Measurements from ENCODE around the gene RNPS1.

The RNPS1 gene

GRCh38 chr16:2210386-2211365 is 57.2 kb downstream of the RNPS1 start, which contains the start of gene BRICD5:
BRICD5 (minus strand) TSS chr16:2210863; CDS start chr16:2210833, 30 bp downstream.
- DNase-seq = no peak

GRCh38 chr16:2210009-2210332 is 58.0 kb downstream of the RNPS1 start:
- DNase-seq = no peak

- DNase-seq = no peak
These were observed 58.5 kb downstream of the RNPS1 start for GRCh38 chr16:2209258-2210008.

GRCh38 chr16:2208772-2209171 is 59.2 kb downstream of the RNPS1 start:
- DNase-seq = no peak

GRCh38 chr16:2208308-2208707 is 59.6 kb downstream of the RNPS1 start:
- DNase-seq = no peak

DNA sequence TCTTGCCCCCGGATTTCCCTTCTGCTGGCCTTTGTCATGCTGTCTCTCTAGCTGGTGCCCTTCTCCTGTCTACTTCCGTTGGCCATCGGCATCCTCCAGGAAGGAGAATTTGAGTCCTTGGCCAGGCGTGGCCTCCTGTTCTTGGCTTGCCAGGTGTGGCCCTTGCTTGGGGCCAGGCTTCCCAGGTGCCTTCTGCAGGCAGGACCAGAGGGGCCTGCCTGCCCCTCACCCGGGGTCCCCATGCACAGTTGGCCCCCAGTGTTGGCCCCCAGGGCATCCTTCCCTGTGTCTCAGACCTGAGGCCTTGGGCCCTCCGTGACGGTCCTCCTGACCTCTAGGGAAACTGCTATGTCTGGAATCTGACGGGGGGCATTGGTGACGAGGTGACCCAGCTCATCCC is 60.1 kb downstream of the RNPS1 start:
- no peak for DNase-seq

DNA sequence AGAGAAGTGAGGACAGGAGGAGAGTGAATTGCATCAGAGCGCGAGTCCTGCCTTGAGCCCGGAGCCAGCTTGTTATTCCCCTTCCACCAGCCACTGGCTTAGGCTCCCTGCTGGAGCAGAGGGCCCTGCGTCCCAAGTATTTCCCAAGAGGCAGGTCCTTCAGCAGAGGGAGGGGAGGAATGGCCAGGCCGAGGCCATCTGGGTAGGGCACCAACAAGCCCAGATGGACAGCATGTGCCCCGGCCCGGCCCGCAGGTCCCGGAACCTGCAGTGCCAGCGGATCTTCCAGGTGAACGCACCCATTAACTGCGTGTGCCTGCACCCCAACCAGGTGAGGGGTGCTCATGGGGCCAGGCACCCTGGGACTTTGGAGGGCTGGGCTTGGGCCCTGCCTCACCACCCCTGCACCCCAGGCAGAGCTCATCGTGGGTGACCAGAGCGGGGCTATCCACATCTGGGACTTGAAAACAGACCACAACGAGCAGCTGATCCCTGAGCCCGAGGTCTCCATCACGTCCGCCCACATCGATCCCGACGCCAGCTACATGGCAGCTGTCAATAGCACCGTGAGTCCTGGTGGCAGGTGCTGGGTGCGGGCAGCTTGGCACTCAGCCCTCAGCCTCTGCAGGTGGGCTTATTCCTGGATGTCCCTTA is 61.0 kb downstream of the RNPS1 start:
- DNase-seq = no peak

GRCh38 chr16:2206420-2206779 is 61.5 kb downstream of the RNPS1 start:
- no peak for DNase-seq

DNA sequence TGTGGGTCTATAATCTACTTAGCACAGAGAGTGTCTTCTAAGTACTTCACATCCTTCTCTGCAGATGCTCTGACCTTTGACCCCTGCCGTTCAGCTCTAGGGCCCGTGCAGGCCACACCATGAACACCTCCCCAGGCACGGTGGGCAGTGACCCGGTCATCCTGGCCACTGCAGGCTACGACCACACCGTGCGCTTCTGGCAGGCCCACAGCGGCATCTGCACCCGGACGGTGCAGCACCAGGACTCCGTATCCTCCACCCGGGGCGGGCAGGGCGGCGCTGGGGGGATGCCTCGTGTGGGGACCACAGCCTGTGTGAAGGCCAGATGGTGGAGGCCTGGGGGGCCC is 62.0 kb downstream of the RNPS1 start:
- DNase-seq = no peak

DNA sequence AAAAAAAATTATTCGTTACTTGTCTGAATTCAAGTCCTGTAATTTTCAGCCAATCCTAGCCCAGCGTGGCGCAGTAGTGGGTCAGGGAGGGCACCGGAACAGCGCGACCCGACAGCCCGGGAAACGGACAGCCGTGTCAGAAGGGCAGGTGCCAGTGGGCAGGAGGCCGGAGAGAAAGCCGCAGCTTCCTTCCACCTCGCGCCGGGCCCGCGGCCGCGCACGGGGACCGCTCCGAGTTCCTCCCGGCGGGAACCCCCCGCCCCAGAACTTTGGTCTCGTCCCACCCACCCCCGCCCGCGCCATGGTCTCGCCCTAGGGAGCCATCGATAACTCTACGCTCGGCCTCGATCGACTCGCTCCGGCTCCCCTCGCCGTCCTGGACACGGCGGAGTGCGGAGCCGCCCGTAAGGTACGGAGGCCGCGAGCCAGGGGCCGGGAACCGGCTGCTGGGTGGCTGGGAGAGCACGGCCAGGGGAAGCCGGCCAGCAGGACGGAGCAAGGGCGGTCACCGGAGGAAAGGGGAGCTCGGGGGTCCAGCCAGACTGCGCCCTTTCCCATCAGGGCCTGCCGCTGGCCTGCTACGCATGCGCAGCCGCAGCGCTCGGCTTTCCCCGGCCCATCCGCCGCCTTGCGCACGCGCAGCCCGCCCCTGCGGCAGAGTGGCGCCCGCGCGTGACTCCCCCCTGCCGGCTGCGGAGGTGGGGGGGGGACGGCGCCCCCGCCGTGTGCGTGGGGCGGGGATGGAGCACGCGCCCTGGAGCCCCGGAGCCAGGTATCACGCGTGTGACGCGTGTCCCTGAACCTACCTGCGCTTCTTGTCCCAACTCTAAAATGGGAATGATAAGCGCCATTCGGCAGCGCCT is 62.6 kb downstream of the RNPS1 start, which contains the start of gene MLST8:
TSS of gene MLST8 (plus strand) at position 351 of the 863 bp plus-strand sequence. CDS start 632 bp downstream, outside the sequence.
- DNase-seq = peak; percentile 67 to 87

- DNase-seq = no peak
These were observed 63.4 kb downstream of the RNPS1 start for GRCh38 chr16:2204416-2205103.
